Keratinocyte (primary cell): ENCODE measurements around the gene SIGLEC7. TPM values are rescaled to one million over a fixed set of nuclear protein-coding genes. Genes with fewer than 3 reads are reported as not detected.

Experiments
- DNase-seq: peaks from one replicate; pipeline ENCODE4 v3.0.0-alpha.2; 2011; ENCODE audit warnings: low read depth, missing footprints, low spot score
- FAIRE-seq: peaks from 2 replicates; lab custom pipeline; 2011; peaks lifted over from hg19 to GRCh38; lab: Jason Lieb, UNC
- H2AFZ ChIP-seq: 2 replicates; pipeline ENCODE4 v1.6.0; 2012; ENCODE audit warnings: low read length, control low read depth, inconsistent platforms; ENCODE audit not compliant: control insufficient read depth
- H3K27ac ChIP-seq: 2 replicates; pipeline ENCODE4 v1.5.1; 2011; ENCODE audit warnings: low read length; ENCODE audit not compliant: control insufficient read depth, insufficient read depth
- H3K27me3 ChIP-seq: 3 replicates; pipeline ENCODE4 v1.6.0; 2011; ENCODE audit warnings: low read length; ENCODE audit not compliant: control insufficient read depth, insufficient read depth; ENCODE audit errors: extremely low read depth
- H3K36me3 ChIP-seq, 2 experiments: 2 replicates in 1 of 2; 3 replicates in 1 of 2; pipeline ENCODE4 v1.5.1; 2011; ENCODE audit warnings: low read length in 2 of 2, mild to moderate bottlenecking in 1 of 2; ENCODE audit not compliant: control insufficient read depth in 2 of 2, insufficient read depth in 2 of 2; ENCODE audit errors: extremely low read depth in 1 of 2
- H3K4me1 ChIP-seq: 3 replicates; pipeline ENCODE4 v1.5.1; 2011; ENCODE audit warnings: low read length; ENCODE audit not compliant: control insufficient read depth, insufficient read depth; ENCODE audit errors: extremely low read depth
- H3K4me2 ChIP-seq: 3 replicates; pipeline ENCODE4 v1.6.0; 2011; ENCODE audit warnings: low read depth, low read length; ENCODE audit not compliant: control insufficient read depth, insufficient read depth; ENCODE audit errors: extremely low read depth
- H3K4me3 ChIP-seq, 3 experiments: fragments of 200-600 bp in 1 of 3; sonication (generic) in 1 of 3; 2 replicates in 2 of 3; 3 replicates in 1 of 3; pipeline ENCODE4 v1.5.1; 2011 to 2016; ENCODE audit warnings: low read length in 3 of 3, mild to moderate bottlenecking in 3 of 3, control low read depth in 2 of 3, inconsistent platforms in 1 of 3, low read depth in 1 of 3, mixed read lengths in 1 of 3, mixed run types in 1 of 3, moderate library complexity in 1 of 3; ENCODE audit not compliant: control insufficient read depth in 2 of 3, insufficient read depth in 2 of 3; ENCODE audit errors: extremely low read depth in 1 of 3
- H3K79me2 ChIP-seq: 2 replicates; pipeline ENCODE4 v1.6.0; 2012; ENCODE audit warnings: low read length; ENCODE audit not compliant: control insufficient read depth, insufficient read depth
- H3K9ac ChIP-seq: 3 replicates; pipeline ENCODE4 v1.6.0; 2011; ENCODE audit warnings: low read length; ENCODE audit not compliant: control insufficient read depth, insufficient read depth; ENCODE audit errors: extremely low read depth
- H3K9me1 ChIP-seq: 3 replicates; pipeline ENCODE4 v1.6.0; 2011; ENCODE audit warnings: low read length; ENCODE audit not compliant: control insufficient read depth, insufficient read depth; ENCODE audit errors: extremely low read depth
- H3K9me3 ChIP-seq: 2 replicates; pipeline ENCODE4 v1.5.1; 2012; ENCODE audit warnings: low read depth, low read length; ENCODE audit not compliant: control insufficient read depth
- H4K20me1 ChIP-seq: 3 replicates; pipeline ENCODE4 v1.6.0; 2011; ENCODE audit warnings: low read length; ENCODE audit not compliant: control insufficient read depth, insufficient read depth; ENCODE audit errors: extremely low read depth
- EZH2 ChIP-seq: IDR thresholded peaks from one replicate; pipeline ENCODE4 v1.6.1; 2012; ENCODE audit warnings: inconsistent platforms, mild to moderate bottlenecking, low read length, moderate library complexity
- dilution Hi-C: fragments of 300-500 bp; cut with MboI; formaldehyde crosslinking; loops from one replicate; pipeline ENCODE4 v1.7.0; 2020; ENCODE audit warnings: low sequenced_read_pairs; ENCODE audit not compliant: extremely low pct_ligation_motif_present
- polyA plus RNA-seq, 5 experiments: library from polyadenylated mRNA; depleted of rRNA in 3 of 5; stranded (reverse) in 3 of 5; stranded (forward) in 1 of 5; unstranded in 1 of 5; fragments of >200 nt; gene quantifications; 1 replicate in 1 of 5; 2 replicates in 3 of 5; 3 replicates in 1 of 5; pipeline versions ENCODE4 v1.2.1 to v1.2.3, GENCODE V29; 2011 to 2012; ENCODE audit warnings: missing spikeins in 2 of 5, low read depth in 1 of 5, low replicate concordance in 1 of 5
- TF ChIP-seq, protein P1 (sequence below), 3 experiments: IDR thresholded peaks in 1 of 3; conservative IDR thresholded peaks in 1 of 3; optimal IDR thresholded peaks in 1 of 3; 2 replicates in 2 of 3; 3 replicates in 1 of 3; pipeline versions ENCODE3 to v1.5.1; 2011; ENCODE audit warnings: low read length in 3 of 3, mild to moderate bottlenecking in 3 of 3, moderate library complexity in 2 of 3, control low read depth in 1 of 3, inconsistent platforms in 1 of 3; ENCODE audit not compliant: insufficient read depth in 2 of 3; ENCODE audit errors: extremely low read depth in 1 of 3

SIGLEC7 gene
- polyA plus RNA-seq, 1 donor (not counting 4 experiments of a cell fraction or from before 2014, with no cell fraction given): not detected

DNA sequence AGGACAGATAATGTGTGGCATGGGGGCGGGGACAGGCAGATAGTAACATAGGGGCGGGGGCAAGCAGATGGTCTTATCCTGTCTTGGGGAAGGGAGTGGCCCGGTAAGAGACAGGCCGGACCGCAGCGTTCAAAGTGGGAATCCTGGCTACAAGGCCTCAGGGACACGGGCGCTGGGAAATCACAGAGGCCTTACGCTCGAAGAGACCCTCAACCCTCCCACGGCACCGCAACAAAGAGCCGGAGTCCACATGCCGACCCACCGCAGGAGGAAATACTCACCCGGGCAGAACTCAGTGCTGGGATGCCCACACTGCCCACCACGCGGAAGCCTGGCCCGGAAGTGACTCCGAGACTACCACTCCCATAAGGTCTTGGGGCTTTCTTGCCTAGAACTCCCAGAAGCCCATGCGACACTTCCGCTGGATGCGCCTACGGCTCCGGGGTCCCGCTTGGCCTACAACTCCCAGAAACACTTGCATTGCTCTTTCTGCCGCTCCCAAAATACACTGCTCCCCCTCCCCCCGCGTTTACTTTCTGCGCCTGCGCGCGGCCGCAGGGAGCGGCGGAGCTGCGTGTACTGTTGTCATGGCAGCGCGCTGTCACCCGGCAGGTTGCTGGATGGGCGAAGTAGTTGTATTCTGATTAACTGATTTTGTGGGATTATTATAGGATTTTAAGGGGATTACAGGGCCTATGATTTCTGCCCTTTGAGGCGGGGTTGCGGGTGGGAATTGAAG is 33.9 kb upstream of the SIGLEC7 start, which contains the start of gene CTU1:
TSS of gene CTU1 (minus strand) at position 344 of the 739 bp plus-strand sequence. CDS start 3,840 bp downstream, outside the sequence.
- FAIRE-seq (peak; percentile 85), DNase-seq (peak; percentile 98)
- Histone ChIP-seq H3K9ac (peak within 1 kb of the TSS; percentile 84), H3K36me3 (peaks cover 11 to 17% of the 10 kb centered on the region in 2 experiments), H3K27ac (peak within 1 kb of the TSS; percentile 65), H3K4me2 (peak within 1 kb of the TSS; percentile 88), H4K20me1 (no peaks in the 10 kb centered on the region), H2AFZ (peak within 1 kb of the TSS; percentile 85), H3K79me2 (peaks cover 41% of the 10 kb centered on the region), H3K9me1 (no peaks in the 10 kb centered on the region), H3K9me3 (no peaks in the 10 kb centered on the region), H3K4me1 (peaks cover 10% of the 10 kb centered on the region), H3K4me3 (peak within 1 kb of the TSS; percentile 55 to 85 (median 69)), H3K27me3 (peaks cover 5% of the 10 kb centered on the region)
- TF ChIP-seq, protein P1, sequence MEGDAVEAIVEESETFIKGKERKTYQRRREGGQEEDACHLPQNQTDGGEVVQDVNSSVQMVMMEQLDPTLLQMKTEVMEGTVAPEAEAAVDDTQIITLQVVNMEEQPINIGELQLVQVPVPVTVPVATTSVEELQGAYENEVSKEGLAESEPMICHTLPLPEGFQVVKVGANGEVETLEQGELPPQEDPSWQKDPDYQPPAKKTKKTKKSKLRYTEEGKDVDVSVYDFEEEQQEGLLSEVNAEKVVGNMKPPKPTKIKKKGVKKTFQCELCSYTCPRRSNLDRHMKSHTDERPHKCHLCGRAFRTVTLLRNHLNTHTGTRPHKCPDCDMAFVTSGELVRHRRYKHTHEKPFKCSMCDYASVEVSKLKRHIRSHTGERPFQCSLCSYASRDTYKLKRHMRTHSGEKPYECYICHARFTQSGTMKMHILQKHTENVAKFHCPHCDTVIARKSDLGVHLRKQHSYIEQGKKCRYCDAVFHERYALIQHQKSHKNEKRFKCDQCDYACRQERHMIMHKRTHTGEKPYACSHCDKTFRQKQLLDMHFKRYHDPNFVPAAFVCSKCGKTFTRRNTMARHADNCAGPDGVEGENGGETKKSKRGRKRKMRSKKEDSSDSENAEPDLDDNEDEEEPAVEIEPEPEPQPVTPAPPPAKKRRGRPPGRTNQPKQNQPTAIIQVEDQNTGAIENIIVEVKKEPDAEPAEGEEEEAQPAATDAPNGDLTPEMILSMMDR (optimal IDR thresholded peaks at IDR 0.05 in 1 of 3, IDR thresholded peaks at IDR 0.05 in 1 of 3, conservative IDR thresholded peaks at IDR 0.05 in 1 of 3; ENCODE audit: extremely low read depth in 1 of 3, insufficient read depth in 2 of 3, low read length in 3 of 3): no peak
- TF ChIP-seq EZH2: no peak
- dilution Hi-C loops: no loop called here

DNA sequence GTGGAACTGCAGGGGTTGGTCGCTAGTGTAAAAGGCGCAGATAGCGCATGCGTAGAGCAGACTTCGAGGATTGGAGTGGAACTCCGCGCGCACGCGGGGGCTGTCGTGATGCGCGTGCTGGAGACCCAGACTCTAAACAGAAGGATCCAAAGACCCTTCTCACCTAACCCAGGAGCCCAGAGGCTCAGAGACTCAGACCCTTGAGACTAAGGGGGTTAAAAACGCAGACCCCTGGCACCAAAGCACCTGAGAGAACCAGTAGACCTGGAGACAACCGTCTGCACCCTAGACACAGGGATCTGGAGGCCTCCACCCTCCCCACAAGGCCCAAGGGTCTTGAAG is 33.3 kb upstream of the SIGLEC7 start:
- Histone ChIP-seq H3K79me2 (peaks cover 38% of the 10 kb centered on the region), H3K4me1 (peaks cover 10% of the 10 kb centered on the region), H3K36me3 (peaks cover 8 to 13% of the 10 kb centered on the region in 2 experiments), H3K9me3 (no peaks in the 10 kb centered on the region), H3K9me1 (no peaks in the 10 kb centered on the region), H3K4me2 (peak overlapping the region; percentile 88), H3K9ac (peak overlapping the region; percentile 84), H4K20me1 (no peaks in the 10 kb centered on the region), H3K27ac (peak overlapping the region; percentile 65), H2AFZ (peak overlapping the region; percentile 85), H3K4me3 (peak overlapping the region; percentile 55 to 85 (median 69)), H3K27me3 (peaks cover 5% of the 10 kb centered on the region)
- TF ChIP-seq, protein P1 (optimal IDR thresholded peaks at IDR 0.05 in 1 of 3, IDR thresholded peaks at IDR 0.05 in 1 of 3, conservative IDR thresholded peaks at IDR 0.05 in 1 of 3; ENCODE audit: extremely low read depth in 1 of 3, insufficient read depth in 2 of 3, low read length in 3 of 3): no peak
- TF ChIP-seq EZH2: no peak
- no peak for FAIRE-seq
- dilution Hi-C loops: no loop called here
- no peak for DNase-seq
